Measurements from ENCODE around the gene GALK1.

GALK1 gene

GRCh38 chr17:75727391-75727790 lies 37.6 kb downstream of the GALK1 start:
- Histone ChIP-seq H3K9me2 (replicated peaks; ENCODE audit: low read depth, low read length) (no peaks in the 10 kb centered on the region), H2AFZ (ENCODE audit: low read length) (no peak overlapping the region), H3K4me1 (ENCODE audit: insufficient read depth, low read length, poor library complexity, severe bottlenecking) (no peaks in the 10 kb centered on the region), H4K20me1 (ENCODE audit: insufficient read depth, low read length, poor library complexity, severe bottlenecking) (no peaks in the 10 kb centered on the region), H3K9ac (ENCODE audit: low read depth, low read length, poor library complexity, severe bottlenecking) (no peak overlapping the region), H3K9me3 (ENCODE audit: insufficient read depth, low read depth, low read length) (no peaks in the 10 kb centered on the region), H3K4me3 (ENCODE audit: low read length, poor library complexity, severe bottlenecking) (no peak overlapping the region), H3K36me3 (ENCODE audit: insufficient read depth, low read length) (no peaks in the 10 kb centered on the region), H3K27me3 (ENCODE audit: insufficient read depth, low read length, poor library complexity, severe bottlenecking) (no peaks in the 10 kb centered on the region), H3K79me2 (ENCODE audit: insufficient read depth, low read length) (no peaks in the 10 kb centered on the region), H3K4me2 (ENCODE audit: low read depth, low read length, poor library complexity, severe bottlenecking) (no peak overlapping the region), H3F3A (ENCODE audit: low read depth) (no peaks in the 10 kb centered on the region)
- no peak for TF ChIP-seq CTCF (conservative IDR thresholded peaks at IDR 0.05; ENCODE audit: low read length)

- TF ChIP-seq CTCF (conservative IDR thresholded peaks at IDR 0.05; ENCODE audit: low read length): no peak
- no peak for TF ChIP-seq EZH2phosphoT487 (IDR thresholded peaks at IDR 0.05; ENCODE audit: borderline replicate concordance)
- Histone ChIP-seq H3K27me3 (ENCODE audit: insufficient read depth, low read length, poor library complexity, severe bottlenecking) (no peaks in the 10 kb centered on the region), H3K79me2 (ENCODE audit: insufficient read depth, low read length) (no peaks in the 10 kb centered on the region), H4K20me1 (ENCODE audit: insufficient read depth, low read length, poor library complexity, severe bottlenecking) (no peaks in the 10 kb centered on the region), H3K9me2 (replicated peaks; ENCODE audit: low read depth, low read length) (no peaks in the 10 kb centered on the region), H3F3A (ENCODE audit: low read depth) (no peaks in the 10 kb centered on the region), H2AFZ (ENCODE audit: low read length) (no peak overlapping the region), H3K4me3 (ENCODE audit: low read length, poor library complexity, severe bottlenecking) (no peak overlapping the region), H3K36me3 (ENCODE audit: insufficient read depth, low read length) (no peaks in the 10 kb centered on the region), H3K9ac (ENCODE audit: low read depth, low read length, poor library complexity, severe bottlenecking) (no peak overlapping the region), H3K4me1 (ENCODE audit: insufficient read depth, low read length, poor library complexity, severe bottlenecking) (no peaks in the 10 kb centered on the region), H3K9me3 (ENCODE audit: insufficient read depth, low read depth, low read length) (no peaks in the 10 kb centered on the region), H3K4me2 (ENCODE audit: low read depth, low read length, poor library complexity, severe bottlenecking) (no peak overlapping the region)
Measured at GRCh38 chr17:75725504-75725903, 39.5 kb downstream of the GALK1 start.

- H3K9me3 ChIP-seq (ENCODE audit: insufficient read depth, low read depth, low read length): no peaks in the 10 kb centered on the region
- no peaks in the 10 kb centered on the region for H3K36me3 ChIP-seq (ENCODE audit: insufficient read depth, low read length)
- H3K4me3 ChIP-seq (ENCODE audit: low read length, poor library complexity, severe bottlenecking): no peak overlapping the region
- no peak overlapping the region for H3K9ac ChIP-seq (ENCODE audit: low read depth, low read length, poor library complexity, severe bottlenecking)
- H3K9me2 ChIP-seq (replicated peaks; ENCODE audit: low read depth, low read length): no peaks in the 10 kb centered on the region
- H2AFZ ChIP-seq (ENCODE audit: low read length): no peak overlapping the region
- H3K79me2 ChIP-seq (ENCODE audit: insufficient read depth, low read length): no peaks in the 10 kb centered on the region
- TF ChIP-seq CTCF (conservative IDR thresholded peaks at IDR 0.05; ENCODE audit: low read length) (no peak), EZH2phosphoT487 (IDR thresholded peaks at IDR 0.05; ENCODE audit: borderline replicate concordance) (no peak)
- H3K4me1 ChIP-seq (ENCODE audit: insufficient read depth, low read length, poor library complexity, severe bottlenecking): no peaks in the 10 kb centered on the region
- H3F3A ChIP-seq (ENCODE audit: low read depth): no peaks in the 10 kb centered on the region
- no peaks in the 10 kb centered on the region for H4K20me1 ChIP-seq (ENCODE audit: insufficient read depth, low read length, poor library complexity, severe bottlenecking)
- H3K4me2 ChIP-seq (ENCODE audit: low read depth, low read length, poor library complexity, severe bottlenecking): no peak overlapping the region
- no peaks in the 10 kb centered on the region for H3K27me3 ChIP-seq (ENCODE audit: insufficient read depth, low read length, poor library complexity, severe bottlenecking)
Measured at GRCh38 chr17:75724016-75725003, 40.7 kb downstream of the GALK1 start.

Measured in Loucy (cell line).